PC-9 (cell line): Measurements from ENCODE around the gene ERC1. TPM values are rescaled to one million over a fixed set of nuclear protein-coding genes. Genes with fewer than 3 reads are reported as not detected.
"Not testable (repeated sequence)": the region's sequence is repeated elsewhere in the genome, so short reads cannot be mapped to it uniquely, and the experiment has no call there.

Source experiments
- BruUV-seq: library from RNA; stranded (reverse); fragments of 400-500 nt; replicated peaks from 2 replicates; lab custom pipeline; 2021; lab: Mats Ljungman, UMichigan
- CTCF ChIA-PET: fragments of 300-600 bp; sonication (Branson Sonifier 250); formaldehyde crosslinking; loops from one replicate; lab custom pipeline; 2022; ENCODE audit warnings: antibody characterized with exemption; lab: Charles Lee
- POLR2A ChIA-PET: fragments of 300-600 bp; sonication (Branson Sonifier 250); formaldehyde crosslinking; loops from one replicate; lab custom pipeline; 2022; ENCODE audit warnings: antibody characterized with exemption; ENCODE audit not compliant: unreplicated experiment; lab: Charles Lee
- DNase-seq, 2 experiments: peaks; one replicate each; pipeline versions ENCODE4 v3.0.0 to v3.0.0-alpha.2; 2015 to 2022; ENCODE audit warnings: mixed read lengths in 1 of 2
- H2AFZ ChIP-seq: fragments of 200-600 bp; sonication (generic); 2 replicates; pipeline ENCODE4 v1.8.1; 2017; ENCODE audit warnings: antibody characterized with exemption
- H3F3A ChIP-seq: fragments of 200-600 bp; sonication (generic); 2 replicates; pipeline ENCODE4 v1.8.1; 2017; ENCODE audit warnings: antibody characterized with exemption, mild to moderate bottlenecking, low read depth; ENCODE audit not compliant: insufficient read depth
- H3K27ac ChIP-seq: fragments of 200-600 bp; sonication (generic); 2 replicates; pipeline ENCODE4 v1.6.1; 2016; ENCODE audit warnings: mixed run types
- H3K27me3 ChIP-seq: fragments of 200-600 bp; sonication (generic); 2 replicates; pipeline ENCODE4 v1.6.1; 2016; ENCODE audit warnings: low read depth, mixed run types; ENCODE audit not compliant: insufficient read depth
- H3K36me3 ChIP-seq: fragments of 200-600 bp; sonication (generic); 2 replicates; pipeline ENCODE4 v1.6.1; 2016; ENCODE audit warnings: low read depth, mixed run types
- H3K4me1 ChIP-seq: fragments of 200-600 bp; sonication (generic); replicated peaks from 2 replicates; pipeline ENCODE4 v1.6.1; 2016; ENCODE audit warnings: mixed run types; ENCODE audit not compliant: insufficient read depth
- H3K4me2 ChIP-seq: fragments of 200-600 bp; sonication (generic); 2 replicates; pipeline ENCODE4 v1.6.1; 2017; ENCODE audit warnings: mixed run types
- H3K4me3 ChIP-seq: fragments of 200-600 bp; sonication (generic); 2 replicates; pipeline ENCODE4 v1.6.1; 2016; ENCODE audit warnings: mixed run types
- H3K79me2 ChIP-seq: fragments of 200-600 bp; sonication (generic); 2 replicates; pipeline ENCODE4 v1.6.1; 2017; ENCODE audit warnings: low read depth, mixed run types
- H3K9me2 ChIP-seq: fragments of 200-600 bp; sonication (generic); 2 replicates; pipeline ENCODE4 v1.8.1; 2017; ENCODE audit warnings: mild to moderate bottlenecking; ENCODE audit not compliant: insufficient read depth
- H3K9me3 ChIP-seq: fragments of 200-600 bp; sonication (generic); 2 replicates; pipeline ENCODE4 v1.8.1; 2016; ENCODE audit warnings: low read depth; ENCODE audit not compliant: insufficient read depth
- H4K20me1 ChIP-seq: fragments of 200-600 bp; sonication (generic); 2 replicates; pipeline ENCODE4 v1.8.1; 2017; ENCODE audit not compliant: insufficient read depth
- CTCF ChIP-seq: fragments of 200-600 bp; sonication (generic); conservative IDR thresholded peaks from 2 replicates; pipeline ENCODE4 v1.6.1; 2017; ENCODE audit warnings: mixed run types, antibody characterized with exemption, mild to moderate bottlenecking, moderate library complexity
- EZH2 ChIP-seq: fragments of 200-600 bp; sonication (generic); IDR thresholded peaks from 2 replicates; pipeline ENCODE4 v1.8.0; 2017; ENCODE audit warnings: antibody characterized with exemption, low read depth
- intact Hi-C: fragments of 100-400 bp; cut with micrococcal nuclease; formaldehyde crosslinking; loops from one replicate; pipeline ENCODE4 v1.10.0; 2022; ENCODE audit not compliant: unreplicated experiment
- total RNA-seq: library from RNA; stranded (reverse); gene quantifications from 2 replicates; pipeline ENCODE4 v1.2.3, GENCODE V29; 2021

ERC1 gene
- total RNA-seq, 1 experiment from 2014 or later: 52.0 TPM

- DNase-seq: no peak
- H4K20me1 ChIP-seq: no peaks in the 10 kb centered on the region; the same call in none of the 2 replicates
- no peaks in the 10 kb centered on the region for H3K9me2 ChIP-seq
- no peaks in the 10 kb centered on the region for H3F3A ChIP-seq
- H2AFZ ChIP-seq: no peak overlapping the region
- H3K27ac ChIP-seq: no peak overlapping the region
- no peaks in the 10 kb centered on the region for H3K9me3 ChIP-seq
- ChIA-PET CTCF (no interaction called here), POLR2A (interaction anchor here (0.5 kb wide), 1 partner anchor 126 kb away, joined by 4 read pairs; no protein-coding TSS in a partner anchor)
- no peak overlapping the region for H3K4me2 ChIP-seq
- intact Hi-C loops: no loop called here
- H3K4me1 ChIP-seq: no peaks in the 10 kb centered on the region
- no peaks in the 10 kb centered on the region for H3K79me2 ChIP-seq
- BruUV-seq: no TSS peak
- TF ChIP-seq EZH2: no peak
- no peak for TF ChIP-seq CTCF
- no peaks in the 10 kb centered on the region; the same call in 1 of the 2 replicates for H3K36me3 ChIP-seq
- no peaks in the 10 kb centered on the region for H3K27me3 ChIP-seq
- no peak overlapping the region for H3K4me3 ChIP-seq
These were observed 147.7 kb downstream of the ERC1 start for GRCh38 chr12:1138691-1139090.

GRCh38 chr12:1146758-1147157 is 155.7 kb downstream of the ERC1 start:
- H3K9me3 ChIP-seq, CTCF ChIA-PET, H3K4me3 ChIP-seq, DNase-seq, BruUV-seq, H3F3A ChIP-seq, intact Hi-C loops, H3K36me3 ChIP-seq, H3K27me3 ChIP-seq, H3K79me2 ChIP-seq, H3K27ac ChIP-seq, H2AFZ ChIP-seq, H3K4me2 ChIP-seq, H3K4me1 ChIP-seq, POLR2A ChIA-PET, H4K20me1 ChIP-seq, H3K9me2 ChIP-seq: not testable (repeated sequence)

GRCh38 chr12:1147821-1148220 is 156.8 kb downstream of the ERC1 start:
- ChIA-PET CTCF (interaction anchor here (0.5 kb wide), 1 partner anchor 206 kb away, joined by 3 read pairs; no protein-coding TSS in a partner anchor), POLR2A (no interaction called here)
- DNase-seq: no peak
- H3K9me3 ChIP-seq: no peaks in the 10 kb centered on the region
- no peak overlapping the region for H3K4me2 ChIP-seq
- TF ChIP-seq EZH2 (no peak), CTCF (no peak)
- no peaks in the 10 kb centered on the region for H3K27me3 ChIP-seq
- no peaks in the 10 kb centered on the region for H3K36me3 ChIP-seq
- no TSS peak for BruUV-seq
- H3K4me3 ChIP-seq: no peak overlapping the region
- H3K4me1 ChIP-seq: no peaks in the 10 kb centered on the region
- no peaks in the 10 kb centered on the region for H3K79me2 ChIP-seq
- H4K20me1 ChIP-seq: no peaks in the 10 kb centered on the region; the same call in 1 of the 2 replicates
- H2AFZ ChIP-seq: no peak overlapping the region
- no peaks in the 10 kb centered on the region for H3F3A ChIP-seq
- no peak overlapping the region for H3K27ac ChIP-seq
- intact Hi-C loops: no loop called here
- no peaks in the 10 kb centered on the region for H3K9me2 ChIP-seq

GRCh38 chr12:1157046-1157445 is 166.0 kb downstream of the ERC1 start:
- Histone ChIP-seq H3K4me3 (no peak overlapping the region), H3K36me3 (no peaks in the 10 kb centered on the region), H3K9me3 (no peaks in the 10 kb centered on the region), H3K9me2 (no peaks in the 10 kb centered on the region), H3K27me3 (no peaks in the 10 kb centered on the region), H3K27ac (no peak overlapping the region), H3K4me1 (no peaks in the 10 kb centered on the region), H4K20me1 (no peaks in the 10 kb centered on the region), H3K79me2 (no peaks in the 10 kb centered on the region), H3K4me2 (no peak overlapping the region), H2AFZ (no peak overlapping the region), H3F3A (no peaks in the 10 kb centered on the region)
- DNase-seq: no peak
- CTCF ChIA-PET: interaction anchor here (0.6 kb wide), 1 partner anchor 369 kb away, joined by 3 read pairs; no protein-coding TSS in a partner anchor
- POLR2A ChIA-PET: no interaction called here
- no peak for TF ChIP-seq CTCF
- no peak for TF ChIP-seq EZH2
- no TSS peak for BruUV-seq
- intact Hi-C loops: no loop called here
